ENCODE results near the gene TMEM202. TPM values are rescaled to one million over a fixed set of nuclear protein-coding genes. Genes with fewer than 3 reads are reported as not detected.
A peak's percentile ranks its signal among the peaks of the same experiment; 100 is the strongest.

Gene TMEM202
- total and polyA plus RNA-seq, 4 experiments from 2014 or later = not detected

DNA sequence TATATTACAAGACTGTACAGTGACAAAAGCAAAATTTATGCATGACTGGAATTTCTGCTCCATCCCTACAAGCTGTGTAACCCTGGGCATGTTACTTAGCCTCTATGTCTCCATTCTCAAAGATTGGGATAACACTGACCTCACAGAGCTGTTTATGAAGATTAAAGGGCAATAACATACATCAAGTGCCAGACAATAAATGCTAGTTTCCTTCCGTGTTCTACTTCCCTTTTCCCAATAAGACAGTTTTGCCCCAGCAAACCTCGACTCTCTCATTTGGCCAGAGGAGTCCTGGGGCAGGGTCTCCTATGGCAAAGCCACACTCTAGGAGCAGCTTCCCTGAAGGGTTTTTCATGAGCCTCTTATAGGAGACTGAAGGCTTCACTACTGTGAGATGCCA, 29.8 kb upstream of the TMEM202 start:
- no peak for DNase-seq
- Mint-ChIP-seq H3K4me1 (peaks cover 35 to 66% (median 45%) of the 10 kb centered on the region in 4 donors), H3K27ac (no peak overlapping the region), H3K9me3 (peaks cover 0 to 2% (median 0%) of the 10 kb centered on the region in 8 donors), H3K27me3 (no peaks in the 10 kb centered on the region), H3K4me3 (no peak overlapping the region), H3K36me3 (peaks cover 43% of the 10 kb centered on the region in 2 donors)
- Histone ChIP-seq H3K9me3 (ENCODE audit: control insufficient read depth in 1 of 2, low read length in 2 of 2) (no peaks in the 10 kb centered on the region), H3K27me3 (ENCODE audit: insufficient read depth, low read length) (no peaks in the 10 kb centered on the region), H3K4me3 (ENCODE audit: low read length in 2 of 2) (no peak overlapping the region), H3K27ac (ENCODE audit: low read depth, low read length) (no peak overlapping the region), H3K36me3 (ENCODE audit: insufficient read depth, low read length) (peaks cover 7% of the 10 kb centered on the region), H3K4me1 (ENCODE audit: insufficient read depth, low read length) (peaks cover 24% of the 10 kb centered on the region)
- intact Hi-C loops (cut with micrococcal nuclease) = no loop called here
- ChIA-PET CTCF (ENCODE audit: partially characterized antibody) (interaction anchor here (1.5 kb wide), 1 partner anchor 83 kb away, joined by 3 read pairs; no protein-coding TSS in a partner anchor), POLR2A (ENCODE audit: partially characterized antibody) (interaction anchor here (1.3 to 5.6 kb wide), 2 partner anchors 7 to 105 kb away, joined by 4 to 28 read pairs; partner anchors contain the start of gene HEXA)

DNA sequence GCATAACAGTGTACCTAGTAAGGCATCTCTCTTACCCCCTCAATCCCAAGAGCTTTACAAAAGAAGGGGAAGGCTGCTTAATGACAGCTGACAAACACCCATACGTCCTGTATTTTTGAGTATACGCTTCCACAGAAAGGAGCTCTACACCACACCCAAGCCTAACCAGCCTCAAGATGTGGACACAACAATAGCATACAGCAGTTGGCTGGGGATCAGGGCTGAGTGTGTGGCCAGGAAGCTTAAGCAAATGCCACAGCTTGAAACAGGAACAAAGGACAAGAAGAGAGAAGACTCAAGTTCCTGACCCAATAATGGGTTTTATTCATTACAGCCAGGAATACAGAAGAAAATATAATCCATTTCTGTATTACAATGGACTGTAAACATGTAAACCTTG, 29.2 kb upstream of the TMEM202 start:
- no peaks in the 10 kb centered on the region for H3K9me3 ChIP-seq (ENCODE audit: control insufficient read depth in 1 of 2, low read length in 2 of 2)
- H3K27me3 ChIP-seq (ENCODE audit: insufficient read depth, low read length) = no peaks in the 10 kb centered on the region
- Mint-ChIP-seq H3K4me3 (no peak overlapping the region), H3K9me3 (peaks cover 0 to 2% (median 0%) of the 10 kb centered on the region in 8 donors), H3K27ac (no peak overlapping the region), H3K4me1 (peaks cover 38 to 72% (median 49%) of the 10 kb centered on the region in 4 donors), H3K36me3 (peaks cover 43 to 44% of the 10 kb centered on the region in 2 donors), H3K27me3 (no peaks in the 10 kb centered on the region)
- intact Hi-C loops (cut with micrococcal nuclease) = no loop called here
- no peak for DNase-seq
- peaks cover 7% of the 10 kb centered on the region for H3K36me3 ChIP-seq (ENCODE audit: insufficient read depth, low read length)
- peaks cover 29% of the 10 kb centered on the region for H3K4me1 ChIP-seq (ENCODE audit: insufficient read depth, low read length)
- POLR2A ChIA-PET (ENCODE audit: partially characterized antibody) = no interaction called here
- no peak overlapping the region for H3K4me3 ChIP-seq (ENCODE audit: low read length in 2 of 2)
- no peak overlapping the region for H3K27ac ChIP-seq (ENCODE audit: low read depth, low read length)
- CTCF ChIA-PET (ENCODE audit: partially characterized antibody) = no interaction called here

DNA sequence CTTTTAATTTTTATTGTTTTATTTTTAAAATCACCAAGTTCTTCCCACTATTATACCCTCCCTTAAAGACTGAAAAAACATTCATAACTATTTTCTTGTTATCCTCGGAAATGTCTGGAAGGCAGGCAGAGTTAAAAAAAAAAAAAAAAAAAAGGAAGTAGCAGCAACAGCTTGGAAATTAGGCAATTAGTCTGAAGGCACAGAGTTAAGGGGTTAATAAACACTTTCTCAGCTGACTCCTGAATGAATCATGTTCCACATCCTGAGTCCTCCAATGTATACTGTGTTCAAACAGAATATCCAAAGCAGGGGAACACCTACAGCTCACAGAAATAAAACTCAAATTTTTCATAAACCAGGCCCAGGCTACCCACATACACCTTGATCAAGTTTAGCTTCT, 28.1 kb upstream of the TMEM202 start:
- H3K36me3 Mint-ChIP-seq = peaks cover 43 to 44% of the 10 kb centered on the region in 2 donors
- no peak overlapping the region for H3K4me3 Mint-ChIP-seq
- no peak overlapping the region for H3K4me3 ChIP-seq (ENCODE audit: low read length in 2 of 2)
- ChIA-PET POLR2A (ENCODE audit: partially characterized antibody) (no interaction called here), CTCF (ENCODE audit: partially characterized antibody) (no interaction called here)
- no peak for DNase-seq
- peaks cover 40% of the 10 kb centered on the region for H3K4me1 ChIP-seq (ENCODE audit: insufficient read depth, low read length)
- H3K27me3 Mint-ChIP-seq = no peaks in the 10 kb centered on the region
- H3K27ac Mint-ChIP-seq = no peak overlapping the region
- H3K9me3 Mint-ChIP-seq = peaks cover 0 to 2% (median 0%) of the 10 kb centered on the region in 8 donors
- peaks cover 46 to 83% (median 57%) of the 10 kb centered on the region in 4 donors for H3K4me1 Mint-ChIP-seq
- H3K27ac ChIP-seq (ENCODE audit: low read depth, low read length) = no peak overlapping the region
- peaks cover 7% of the 10 kb centered on the region for H3K36me3 ChIP-seq (ENCODE audit: insufficient read depth, low read length)
- intact Hi-C loops (cut with micrococcal nuclease) = loop anchor here (10.0 kb wide), 1 partner anchor 95 kb away; the partner anchor contains the start of gene PARP6
- H3K27me3 ChIP-seq (ENCODE audit: insufficient read depth, low read length) = no peaks in the 10 kb centered on the region
- no peaks in the 10 kb centered on the region for H3K9me3 ChIP-seq (ENCODE audit: control insufficient read depth in 1 of 2, low read length in 2 of 2)

DNA sequence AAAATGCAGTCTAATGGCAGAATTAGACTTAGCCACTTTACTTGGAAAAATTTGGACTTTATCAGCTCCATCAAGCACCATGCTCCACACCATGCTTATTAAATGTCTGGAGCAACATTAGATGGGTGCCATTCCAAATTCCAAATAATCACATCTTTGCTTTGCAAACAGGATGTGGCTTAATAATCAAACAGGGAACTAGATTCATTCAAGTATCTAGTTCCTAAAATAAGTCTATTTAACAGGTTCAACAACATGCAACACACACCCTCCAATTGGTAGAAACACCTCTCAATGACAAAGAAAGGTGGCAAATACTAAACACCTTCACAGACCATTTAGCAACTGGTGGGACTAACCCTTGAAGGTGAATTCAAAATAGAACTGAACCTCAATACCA, 25.7 kb upstream of the TMEM202 start:
- H3K9me3 Mint-ChIP-seq = peaks cover 0 to 9% (median 0%) of the 10 kb centered on the region in 8 donors
- POLR2A ChIA-PET (ENCODE audit: partially characterized antibody) = no interaction called here
- no peaks in the 10 kb centered on the region for H3K27me3 Mint-ChIP-seq
- CTCF ChIA-PET (ENCODE audit: partially characterized antibody) = no interaction called here
- Histone ChIP-seq H3K9me3 (ENCODE audit: control insufficient read depth in 1 of 2, low read length in 2 of 2) (no peaks in the 10 kb centered on the region), H3K27ac (ENCODE audit: low read depth, low read length) (no peak overlapping the region), H3K27me3 (ENCODE audit: insufficient read depth, low read length) (no peaks in the 10 kb centered on the region), H3K4me3 (ENCODE audit: low read length in 2 of 2) (no peak overlapping the region), H3K4me1 (ENCODE audit: insufficient read depth, low read length) (peaks cover 38% of the 10 kb centered on the region), H3K36me3 (ENCODE audit: insufficient read depth, low read length) (peaks cover 7% of the 10 kb centered on the region)
- H3K27ac Mint-ChIP-seq = peak overlapping the region in 1 of 7 donors; percentile 94
- no peak for DNase-seq
- H3K4me3 Mint-ChIP-seq = no peak overlapping the region
- peaks cover 42 to 83% (median 58%) of the 10 kb centered on the region in 4 donors for H3K4me1 Mint-ChIP-seq
- intact Hi-C loops (cut with micrococcal nuclease) = loop anchor here (10.0 kb wide), 1 partner anchor 98 kb away; the partner anchor contains the start of gene PARP6
- H3K36me3 Mint-ChIP-seq = peaks cover 30 to 50% of the 10 kb centered on the region in 2 donors

DNA sequence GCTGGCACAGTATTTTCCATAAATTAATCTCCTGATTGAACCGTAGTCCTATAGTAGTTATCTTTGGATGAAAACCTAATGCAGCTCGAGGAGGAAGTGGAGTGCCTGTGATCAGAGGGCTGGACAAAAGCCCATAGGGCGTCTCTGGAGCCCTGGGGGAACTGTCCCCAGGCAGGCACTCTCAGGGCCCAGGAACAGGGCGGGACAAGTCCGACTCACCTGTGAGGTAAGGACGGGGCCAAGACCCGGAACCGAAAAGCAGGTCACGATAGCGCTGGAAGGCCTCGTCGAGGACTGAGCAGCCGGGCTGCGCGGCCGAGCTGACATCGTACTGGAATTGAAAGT, 22.6 kb upstream of the TMEM202 start:
- Histone ChIP-seq H3K27me3 (ENCODE audit: insufficient read depth, low read length) (no peaks in the 10 kb centered on the region), H3K27ac (ENCODE audit: low read depth, low read length) (peak overlapping the region; percentile 79), H3K4me3 (ENCODE audit: low read length in 2 of 2) (peak overlapping the region; percentile 45 to 95), H3K36me3 (ENCODE audit: insufficient read depth, low read length) (no peaks in the 10 kb centered on the region), H3K9me3 (ENCODE audit: control insufficient read depth in 1 of 2, low read length in 2 of 2) (no peaks in the 10 kb centered on the region), H3K4me1 (ENCODE audit: insufficient read depth, low read length) (peaks cover 39% of the 10 kb centered on the region)
- Mint-ChIP-seq H3K27me3 (no peaks in the 10 kb centered on the region), H3K4me1 (peaks cover 36 to 73% (median 51%) of the 10 kb centered on the region in 4 donors), H3K36me3 (peaks cover 7 to 27% of the 10 kb centered on the region in 2 donors), H3K27ac (peak overlapping the region; percentile 93 to 99 (median 98)), H3K4me3 (peak overlapping the region; percentile 89 to 99 (median 94)), H3K9me3 (peaks cover 0 to 9% (median 0%) of the 10 kb centered on the region in 8 donors)
- POLR2A ChIA-PET (ENCODE audit: partially characterized antibody) = interaction anchor here (0.7 to 5.8 kb wide), 19 partner anchors 10 to 410 kb away, joined by 3 to 90 read pairs (median 6); partner anchors contain the start of genes ARIH1, BBS4, CELF6 and HIGD2B
- intact Hi-C loops (cut with micrococcal nuclease) = loop anchor here (5.0 to 10.0 kb wide), 5 partner anchors 101 to 407 kb away; partner anchors contain the start of genes ADPGK, BBS4, HIGD2B and MYO9A
- no peak for DNase-seq
- CTCF ChIA-PET (ENCODE audit: partially characterized antibody) = interaction anchor here (0.8 to 1.5 kb wide), 5 partner anchors 8 to 98 kb away, joined by 3 to 4 read pairs (median 3); no protein-coding TSS in a partner anchor

DNA sequence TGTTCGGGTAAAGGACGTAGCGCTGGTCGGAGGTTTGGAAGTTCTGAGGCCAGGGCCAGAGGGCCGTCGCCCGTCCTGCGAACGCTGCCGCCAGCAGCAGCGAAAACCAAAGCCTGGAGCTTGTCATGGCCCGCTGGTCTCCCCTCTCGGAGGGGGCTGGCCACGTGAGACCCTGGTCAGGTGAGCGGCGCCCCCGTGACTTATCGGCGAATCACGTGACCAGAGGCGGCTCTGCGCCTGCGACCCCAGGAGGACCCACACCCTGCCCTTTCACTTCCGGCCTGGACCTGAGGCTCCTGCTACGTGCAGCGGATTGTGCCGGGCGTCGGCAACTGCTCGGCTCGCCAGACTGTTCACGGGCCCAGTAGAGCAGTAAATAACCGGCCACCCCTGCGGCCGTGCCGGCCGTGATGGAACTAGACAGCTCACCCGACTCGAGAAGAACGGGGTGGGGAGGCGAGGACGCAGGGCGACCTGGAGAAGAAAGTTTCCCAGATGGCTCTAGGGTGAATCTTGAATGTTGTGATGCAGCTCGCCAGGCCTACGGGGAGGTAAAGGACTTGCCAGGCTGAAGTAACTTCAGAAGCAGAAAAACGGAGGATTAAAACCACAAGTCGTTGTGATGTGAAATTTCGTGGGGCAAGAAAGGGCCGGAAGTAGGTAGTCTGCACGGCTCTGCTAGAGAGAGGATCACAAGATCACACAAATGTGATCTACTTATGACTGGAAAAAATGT, 22.1 kb upstream of the TMEM202 start, which contains the start of gene HEXA:
Gene HEXA (minus strand): TSS at position 169 of the 736 bp plus-strand sequence. CDS start 42 bp downstream, at position 127.
- peaks cover 39% of the 10 kb centered on the region for H3K4me1 ChIP-seq (ENCODE audit: insufficient read depth, low read length)
- H3K4me3 ChIP-seq (ENCODE audit: low read length in 2 of 2) = peak within 1 kb of the TSS; percentile 45 to 95
- no peaks in the 10 kb centered on the region for H3K36me3 ChIP-seq (ENCODE audit: insufficient read depth, low read length)
- Mint-ChIP-seq H3K27ac (peak within 1 kb of the TSS; percentile 93 to 99 (median 98)), H3K9me3 (peaks cover 0 to 9% (median 0%) of the 10 kb centered on the region in 8 donors), H3K36me3 (peaks cover 3 to 23% of the 10 kb centered on the region in 2 donors), H3K4me3 (peak within 1 kb of the TSS; percentile 89 to 99 (median 94)), H3K27me3 (no peaks in the 10 kb centered on the region), H3K4me1 (peaks cover 35 to 70% (median 49%) of the 10 kb centered on the region in 4 donors)
- POLR2A ChIA-PET (ENCODE audit: partially characterized antibody) = interaction anchor here (0.7 to 5.8 kb wide), 21 partner anchors 10 to 409 kb away, joined by 3 to 90 read pairs (median 6); partner anchors contain the start of genes ARIH1, BBS4, CELF6 and HIGD2B
- intact Hi-C loops (cut with micrococcal nuclease) = loop anchor here (1.0 to 10.0 kb wide), 6 partner anchors 99 to 406 kb away; partner anchors contain the start of genes ADPGK, BBS4, HIGD2B and MYO9A
- no peaks in the 10 kb centered on the region for H3K9me3 ChIP-seq (ENCODE audit: control insufficient read depth in 1 of 2, low read length in 2 of 2)
- H3K27ac ChIP-seq (ENCODE audit: low read depth, low read length) = peak within 1 kb of the TSS; percentile 79
- DNase-seq = peak; percentile 95 to 96 (median 96)
- CTCF ChIA-PET (ENCODE audit: partially characterized antibody) = interaction anchor here (0.8 to 1.5 kb wide), 6 partner anchors 8 to 158 kb away, joined by 3 to 4 read pairs (median 3); no protein-coding TSS in a partner anchor
- no peaks in the 10 kb centered on the region for H3K27me3 ChIP-seq (ENCODE audit: insufficient read depth, low read length)
